Adrenal gland (tissue), 12 donors: ENCODE results near the gene KIF5C. TPM values are rescaled to one million over a fixed set of nuclear protein-coding genes. Genes with fewer than 3 reads are reported as not detected.

ENCODE experiments used
- DNase-seq, 7 donors: peaks; one replicate each; pipeline ENCODE4 v3.0.0-alpha.2; 2019 to 2020
- H3K27ac ChIP-seq, 5 donors: fragments of 200-600 bp; sonication (generic) in 4 of 5; 1 replicate in 3 of 5; 2 replicates in 2 of 5; pipeline versions ENCODE4 v1.5.1 to v1.8.0; 2016 to 2020; ENCODE audit warnings: mild to moderate bottlenecking in 1 of 5
- H3K27me3 ChIP-seq: fragments of 200-600 bp; 2 replicates; pipeline ENCODE4 v1.8.0; 2021
- H3K36me3 ChIP-seq, 2 donors: fragments of 200-600 bp; replicated peaks in 1 of 2; 1 replicate in 1 of 2; 2 replicates in 1 of 2; pipeline versions ENCODE4 v1.5.1 to v1.8.0; 2018 to 2022
- H3K4me1 ChIP-seq, 2 donors: fragments of 200-600 bp; replicated peaks in 1 of 2; 1 replicate in 1 of 2; 2 replicates in 1 of 2; pipeline versions ENCODE4 v1.5.1 to v1.8.0; 2018 to 2021
- H3K4me3 ChIP-seq, 4 donors: fragments of 200-600 bp; sonication (generic) in 3 of 4; one replicate each; pipeline ENCODE4 v1.5.1; 2016 to 2018
- H3K9me3 ChIP-seq, 3 donors: fragments of 200-600 bp; sonication (generic) in 1 of 3; replicated peaks in 1 of 3; 1 replicate in 2 of 3; 2 replicates in 1 of 3; pipeline versions ENCODE4 v1.5.1 to v1.8.0; 2016 to 2021
- POLR2A ChIP-seq, 2 donors: fragments of 450-650 bp; IDR thresholded peaks; one replicate each; pipeline ENCODE4 v1.6.1; 2017; ENCODE audit warnings: antibody characterized with exemption in 2 of 2, mild to moderate bottlenecking in 2 of 2, moderate library complexity in 1 of 2
- WGBS, 4 donors: extraction: QIAGEN DNeasy Blood & Tissue Kit in 2 of 4; methylation state at CpG; one replicate each; pipeline versions ENCODE4 v1.1.5 to v1.1.7; 2013 to 2017; 5-methylcytosine and 5-hydroxymethylcytosine counted together
- intact Hi-C, 2 donors: fragments of 100-400 bp; cut with DNase I; formaldehyde crosslinking; loops; one replicate each; pipeline versions ENCODE4 v1.14.1 to v1.15.0; 2022 to 2023
- polyA plus RNA-seq, 3 donors: library from polyadenylated mRNA; stranded (reverse); fragments of 200-250 nt in 2 of 3; fragments of 350-450 nt in 1 of 3; fragmentation: Illumina TruSeq in 1 of 3; extraction: RNeasy Lipid Tissue Mini Kit (QIAGEN cat#74804) in 1 of 3; gene quantifications; one replicate each; pipeline ENCODE4 v1.2.3, GENCODE V29; 2013 to 2014
- total RNA-seq, 9 donors: library from RNA; depleted of rRNA in 4 of 9; stranded (reverse); fragments of >200 nt in 4 of 9; fragments of 120-200 nt in 1 of 9; fragmentation: NEBNext Ultra II Directional in 1 of 9; extraction: Animal tissue kit (Norgen Biotek cat#: 25700) in 1 of 9; gene quantifications; one replicate each; pipeline versions ENCODE4 v1.1.0 to v1.2.4, GENCODE V29; 2013 to 2023
- TF ChIP-seq, protein P1 (sequence below), 6 experiments: fragments of 450-650 bp in 4 of 6; fragments of 200-600 bp in 2 of 6; sonication (generic) in 1 of 6; IDR thresholded peaks; 1 replicate in 5 of 6; 2 replicates in 1 of 6; pipeline versions ENCODE4 v1.5.1 to v1.8.0; 2016 to 2021; ENCODE audit warnings: antibody characterized with exemption in 6 of 6, mild to moderate bottlenecking in 2 of 6, moderate library complexity in 1 of 6
- donor health status: healthy with polysubstance abuse.
- donor health status: Bipolar disorder and iron deficiency.
- donor health status: DM: yes; HTN: yes; CAD: no.
- donor health status: DM: no; HTN: no; CAD: no.
- donor health status: DM: no; HTN: no; CAD: no.
- donor health status: DM: yes; HTN: yes; CAD: no.

The KIF5C gene
- total and polyA plus RNA-seq, 12 donors, result 9.1 to 62.1 (median 19.3) TPM

DNA sequence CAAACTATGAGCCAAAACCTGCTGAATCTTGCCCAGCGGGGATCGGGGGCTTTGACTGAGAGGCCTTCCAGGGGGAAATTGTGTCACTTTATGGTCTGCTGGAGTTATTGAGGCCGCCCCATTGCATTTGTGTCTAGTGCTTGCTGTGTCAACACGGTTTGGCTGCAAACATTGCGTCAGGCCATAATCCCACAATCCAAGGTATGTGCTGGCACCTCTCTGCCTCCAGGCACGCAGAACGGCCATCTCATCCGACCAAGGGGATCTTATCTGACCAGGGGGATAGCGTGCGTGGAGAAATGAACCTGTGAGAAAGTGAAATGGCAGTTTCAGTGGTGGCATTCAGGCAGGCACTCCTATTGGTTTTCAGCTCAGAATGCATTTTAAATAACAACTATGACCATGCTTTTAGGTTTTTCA lies 145.4 kb downstream of the KIF5C start:
- DNase-seq, result no peak
- Histone ChIP-seq H3K4me3 (no peak overlapping the region), H3K36me3 (no peaks in the 10 kb centered on the region), H3K4me1 (peaks cover 0 to 6% of the 10 kb centered on the region in 2 donors), H3K27ac (no peak overlapping the region), H3K27me3 (no peaks in the 10 kb centered on the region), H3K9me3 (no peaks in the 10 kb centered on the region)
- intact Hi-C loops, result no loop called here
- TF ChIP-seq POLR2A (IDR thresholded peaks at IDR 0.05), result no peak
- TF ChIP-seq, protein P1, sequence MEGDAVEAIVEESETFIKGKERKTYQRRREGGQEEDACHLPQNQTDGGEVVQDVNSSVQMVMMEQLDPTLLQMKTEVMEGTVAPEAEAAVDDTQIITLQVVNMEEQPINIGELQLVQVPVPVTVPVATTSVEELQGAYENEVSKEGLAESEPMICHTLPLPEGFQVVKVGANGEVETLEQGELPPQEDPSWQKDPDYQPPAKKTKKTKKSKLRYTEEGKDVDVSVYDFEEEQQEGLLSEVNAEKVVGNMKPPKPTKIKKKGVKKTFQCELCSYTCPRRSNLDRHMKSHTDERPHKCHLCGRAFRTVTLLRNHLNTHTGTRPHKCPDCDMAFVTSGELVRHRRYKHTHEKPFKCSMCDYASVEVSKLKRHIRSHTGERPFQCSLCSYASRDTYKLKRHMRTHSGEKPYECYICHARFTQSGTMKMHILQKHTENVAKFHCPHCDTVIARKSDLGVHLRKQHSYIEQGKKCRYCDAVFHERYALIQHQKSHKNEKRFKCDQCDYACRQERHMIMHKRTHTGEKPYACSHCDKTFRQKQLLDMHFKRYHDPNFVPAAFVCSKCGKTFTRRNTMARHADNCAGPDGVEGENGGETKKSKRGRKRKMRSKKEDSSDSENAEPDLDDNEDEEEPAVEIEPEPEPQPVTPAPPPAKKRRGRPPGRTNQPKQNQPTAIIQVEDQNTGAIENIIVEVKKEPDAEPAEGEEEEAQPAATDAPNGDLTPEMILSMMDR (IDR thresholded peaks at IDR 0.05), result no peak
- WGBS, 4 donors, result 90 to 93% (median 91%) methylated on average over 10 of the region's 10 CpGs

DNA sequence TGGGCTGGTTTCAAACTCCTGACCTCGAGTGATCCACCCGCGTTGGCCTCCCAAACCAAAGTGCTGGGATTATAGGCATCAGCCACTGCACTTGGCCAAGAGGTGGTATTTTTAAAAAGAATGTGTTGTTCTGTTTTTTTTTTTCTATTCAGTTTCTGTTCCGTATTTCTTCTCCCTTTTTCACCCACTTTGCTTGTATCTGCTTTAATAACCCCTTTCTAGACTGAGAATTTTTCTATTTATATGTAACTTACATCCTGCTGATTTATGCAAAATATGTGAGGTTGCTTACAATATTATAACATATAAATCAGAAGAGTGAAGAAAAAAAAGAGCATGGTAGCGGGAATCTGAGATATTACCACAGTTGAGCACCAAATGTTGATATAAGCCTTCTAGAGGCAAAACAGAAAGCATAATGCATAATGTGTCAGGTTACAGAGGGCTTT lies 146.3 kb downstream of the KIF5C start:
- DNase-seq, result no peak
- no peaks in the 10 kb centered on the region for H3K27me3 ChIP-seq
- H3K4me3 ChIP-seq, result no peak overlapping the region
- H3K36me3 ChIP-seq, result no peaks in the 10 kb centered on the region
- intact Hi-C loops, result no loop called here
- WGBS, 4 donors, result 78 to 85% (median 82%) methylated on average over 5 of the region's 5 CpGs
- peaks cover 0 to 6% of the 10 kb centered on the region in 2 donors for H3K4me1 ChIP-seq
- no peaks in the 10 kb centered on the region for H3K9me3 ChIP-seq
- TF ChIP-seq, protein P1 (IDR thresholded peaks at IDR 0.05), result no peak
- no peak for TF ChIP-seq POLR2A (IDR thresholded peaks at IDR 0.05)
- no peak overlapping the region for H3K27ac ChIP-seq

DNA sequence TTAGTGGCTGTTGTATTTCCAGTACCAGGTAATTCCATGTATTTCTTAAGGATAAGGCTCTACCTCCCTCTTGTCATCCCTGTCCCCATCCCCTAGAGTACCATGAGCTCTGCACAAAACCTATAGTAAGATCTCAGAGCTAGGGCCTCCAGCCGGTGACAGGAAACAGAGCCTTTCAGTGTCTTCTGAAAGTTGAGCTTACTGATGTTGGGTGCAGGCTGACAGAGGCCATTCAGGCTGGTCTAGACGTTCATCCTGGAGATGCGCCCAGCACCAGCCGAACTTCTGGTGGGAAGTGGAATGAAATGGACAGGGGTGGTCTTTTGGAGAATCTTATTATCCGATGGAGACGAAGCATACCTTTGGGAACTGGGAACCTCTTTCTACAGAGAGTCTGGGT lies 146.7 kb downstream of the KIF5C start:
- no peaks in the 10 kb centered on the region for H3K36me3 ChIP-seq
- H3K4me3 ChIP-seq, result no peak overlapping the region
- no peak overlapping the region for H3K27ac ChIP-seq
- WGBS, 4 donors, result 88 to 95% (median 93%) methylated on average over 6 of the region's 6 CpGs
- H3K4me1 ChIP-seq, result peaks cover 0 to 6% of the 10 kb centered on the region in 2 donors
- H3K27me3 ChIP-seq, result no peaks in the 10 kb centered on the region
- no peaks in the 10 kb centered on the region for H3K9me3 ChIP-seq
- intact Hi-C loops, result no loop called here
- TF ChIP-seq, protein P1 (IDR thresholded peaks at IDR 0.05), result no peak
- no peak for TF ChIP-seq POLR2A (IDR thresholded peaks at IDR 0.05)
- DNase-seq, result no peak

DNA sequence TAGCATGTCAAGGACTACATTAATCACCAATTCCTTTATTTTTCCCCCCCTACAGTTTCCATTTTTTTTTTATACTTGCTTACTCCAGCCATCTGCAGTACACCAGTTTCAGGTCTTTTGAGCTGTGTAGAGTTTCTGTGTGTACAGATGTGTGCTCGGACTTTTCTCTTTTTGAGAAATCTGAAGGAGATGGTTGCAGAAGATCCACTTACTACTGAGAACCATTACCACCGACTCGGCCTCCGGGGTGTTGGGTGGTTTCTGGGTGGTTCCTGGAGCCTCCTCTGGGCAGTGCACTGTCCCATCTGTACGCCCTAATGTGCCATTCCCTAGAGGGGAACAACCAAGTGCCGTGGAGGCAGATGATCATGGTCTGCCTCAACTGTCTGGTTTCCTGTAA lies 148.1 kb downstream of the KIF5C start:
- Histone ChIP-seq H3K36me3 (no peaks in the 10 kb centered on the region), H3K4me3 (no peak overlapping the region), H3K27ac (no peak overlapping the region), H3K9me3 (no peaks in the 10 kb centered on the region), H3K27me3 (no peaks in the 10 kb centered on the region), H3K4me1 (no peaks in the 10 kb centered on the region)
- intact Hi-C loops, result no loop called here
- TF ChIP-seq, protein P1 (IDR thresholded peaks at IDR 0.05), result no peak
- TF ChIP-seq POLR2A (IDR thresholded peaks at IDR 0.05), result no peak
- no peak for DNase-seq
- 93 to 95% (median 94%) methylated on average over 6 of the region's 6 CpGs for WGBS, 4 donors
